OCI-LY3 (cell line): ENCODE results near the gene UBAP2L.

Experiments
- EZH2phosphoT487 ChIP-seq: fragments of 200-600 bp; shearing (Covaris generic); IDR thresholded peaks from 2 replicates; pipeline ENCODE4 v1.6.1; 2018; ENCODE audit warnings: antibody characterized with exemption, mixed run types, low read depth
- TF ChIP-seq, protein P1 (sequence below): fragments of 200-600, 300-600 bp; sonication (generic); IDR thresholded peaks from 2 replicates; pipeline ENCODE4 v1.5.1; 2014; ENCODE audit warnings: antibody characterized with exemption, low read length, low read depth

DNA sequence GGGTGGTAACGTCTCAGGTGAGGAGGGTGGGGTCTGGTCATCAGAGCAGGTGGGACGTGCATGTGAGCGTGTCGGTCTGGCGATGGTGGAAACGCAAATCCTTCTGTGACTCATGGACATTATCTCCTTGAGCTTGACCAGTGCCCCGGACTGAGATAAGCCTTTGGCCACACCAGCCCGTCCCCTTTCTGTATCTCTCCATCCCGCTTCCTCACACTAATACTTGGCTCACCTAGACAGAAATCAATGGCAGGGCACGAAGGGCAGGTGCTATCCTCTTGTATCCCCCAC is 92.3 kb downstream of the UBAP2L start:
- TF ChIP-seq, protein P1, sequence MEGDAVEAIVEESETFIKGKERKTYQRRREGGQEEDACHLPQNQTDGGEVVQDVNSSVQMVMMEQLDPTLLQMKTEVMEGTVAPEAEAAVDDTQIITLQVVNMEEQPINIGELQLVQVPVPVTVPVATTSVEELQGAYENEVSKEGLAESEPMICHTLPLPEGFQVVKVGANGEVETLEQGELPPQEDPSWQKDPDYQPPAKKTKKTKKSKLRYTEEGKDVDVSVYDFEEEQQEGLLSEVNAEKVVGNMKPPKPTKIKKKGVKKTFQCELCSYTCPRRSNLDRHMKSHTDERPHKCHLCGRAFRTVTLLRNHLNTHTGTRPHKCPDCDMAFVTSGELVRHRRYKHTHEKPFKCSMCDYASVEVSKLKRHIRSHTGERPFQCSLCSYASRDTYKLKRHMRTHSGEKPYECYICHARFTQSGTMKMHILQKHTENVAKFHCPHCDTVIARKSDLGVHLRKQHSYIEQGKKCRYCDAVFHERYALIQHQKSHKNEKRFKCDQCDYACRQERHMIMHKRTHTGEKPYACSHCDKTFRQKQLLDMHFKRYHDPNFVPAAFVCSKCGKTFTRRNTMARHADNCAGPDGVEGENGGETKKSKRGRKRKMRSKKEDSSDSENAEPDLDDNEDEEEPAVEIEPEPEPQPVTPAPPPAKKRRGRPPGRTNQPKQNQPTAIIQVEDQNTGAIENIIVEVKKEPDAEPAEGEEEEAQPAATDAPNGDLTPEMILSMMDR: no peak
- TF ChIP-seq EZH2phosphoT487: no peak
